ENCODE measurements around the gene SOCS6.

SOCS6 gene

DNA sequence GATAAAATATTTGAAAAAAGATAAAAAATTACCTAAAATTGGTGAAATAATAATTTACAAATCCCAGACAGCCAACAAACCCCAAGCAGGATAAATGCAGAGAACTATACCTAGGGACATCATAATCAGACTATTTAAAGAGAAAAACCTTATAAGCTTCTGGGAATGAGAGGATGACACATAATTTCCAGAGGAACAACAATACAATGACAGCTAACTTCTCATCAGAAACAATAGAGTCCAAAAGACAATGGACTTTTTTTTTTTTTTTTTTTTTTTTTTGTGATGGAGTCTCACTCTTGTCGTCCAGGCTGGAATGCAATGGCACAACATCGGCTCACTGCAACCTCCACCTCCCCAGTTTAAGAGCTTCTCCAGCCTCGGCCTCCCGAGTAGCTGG is 65.2 kb downstream of the SOCS6 start:
- TF ChIP-seq TAF1 (IDR thresholded peaks at IDR 0.05; ENCODE audit: low read depth) (no peak), TCF12 (IDR thresholded peaks at IDR 0.05; ENCODE audit: low read depth) (no peak), EP300 (IDR thresholded peaks at IDR 0.05; ENCODE audit: borderline replicate concordance) (no peak), FOXM1 (IDR thresholded peaks at IDR 0.05; ENCODE audit: borderline replicate concordance, low read depth) (no peak), CEBPB (IDR thresholded peaks at IDR 0.05) (no peak), CREB1 (IDR thresholded peaks at IDR 0.05; ENCODE audit: low read depth) (no peak)
- TF ChIP-seq, protein P1, sequence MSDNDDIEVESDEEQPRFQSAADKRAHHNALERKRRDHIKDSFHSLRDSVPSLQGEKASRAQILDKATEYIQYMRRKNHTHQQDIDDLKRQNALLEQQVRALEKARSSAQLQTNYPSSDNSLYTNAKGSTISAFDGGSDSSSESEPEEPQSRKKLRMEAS (IDR thresholded peaks at IDR 0.05), result no peak

- TF ChIP-seq, protein P2, sequence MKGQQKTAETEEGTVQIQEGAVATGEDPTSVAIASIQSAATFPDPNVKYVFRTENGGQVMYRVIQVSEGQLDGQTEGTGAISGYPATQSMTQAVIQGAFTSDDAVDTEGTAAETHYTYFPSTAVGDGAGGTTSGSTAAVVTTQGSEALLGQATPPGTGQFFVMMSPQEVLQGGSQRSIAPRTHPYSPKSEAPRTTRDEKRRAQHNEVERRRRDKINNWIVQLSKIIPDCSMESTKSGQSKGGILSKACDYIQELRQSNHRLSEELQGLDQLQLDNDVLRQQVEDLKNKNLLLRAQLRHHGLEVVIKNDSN (IDR thresholded peaks at IDR 0.05), result no peak
- TF ChIP-seq EP300 (IDR thresholded peaks at IDR 0.05; ENCODE audit: borderline replicate concordance) (no peak), NFIC (IDR thresholded peaks at IDR 0.05) (no peak), YY1 (IDR thresholded peaks at IDR 0.05; ENCODE audit: low read depth) (no peak), EGR1 (IDR thresholded peaks at IDR 0.05) (no peak), TCF12 (IDR thresholded peaks at IDR 0.05; ENCODE audit: low read depth) (no peak), ZBTB7A (IDR thresholded peaks at IDR 0.05; ENCODE audit: low read depth) (no peak), CEBPB (IDR thresholded peaks at IDR 0.05) (no peak), FOXM1 (IDR thresholded peaks at IDR 0.05; ENCODE audit: borderline replicate concordance, low read depth) (no peak), RAD21 (IDR thresholded peaks at IDR 0.05; ENCODE audit: low read depth) (no peak), TAF1 (IDR thresholded peaks at IDR 0.05; ENCODE audit: low read depth) (no peak), TEAD4 (IDR thresholded peaks at IDR 0.05) (no peak)
- TF ChIP-seq, protein P3, sequence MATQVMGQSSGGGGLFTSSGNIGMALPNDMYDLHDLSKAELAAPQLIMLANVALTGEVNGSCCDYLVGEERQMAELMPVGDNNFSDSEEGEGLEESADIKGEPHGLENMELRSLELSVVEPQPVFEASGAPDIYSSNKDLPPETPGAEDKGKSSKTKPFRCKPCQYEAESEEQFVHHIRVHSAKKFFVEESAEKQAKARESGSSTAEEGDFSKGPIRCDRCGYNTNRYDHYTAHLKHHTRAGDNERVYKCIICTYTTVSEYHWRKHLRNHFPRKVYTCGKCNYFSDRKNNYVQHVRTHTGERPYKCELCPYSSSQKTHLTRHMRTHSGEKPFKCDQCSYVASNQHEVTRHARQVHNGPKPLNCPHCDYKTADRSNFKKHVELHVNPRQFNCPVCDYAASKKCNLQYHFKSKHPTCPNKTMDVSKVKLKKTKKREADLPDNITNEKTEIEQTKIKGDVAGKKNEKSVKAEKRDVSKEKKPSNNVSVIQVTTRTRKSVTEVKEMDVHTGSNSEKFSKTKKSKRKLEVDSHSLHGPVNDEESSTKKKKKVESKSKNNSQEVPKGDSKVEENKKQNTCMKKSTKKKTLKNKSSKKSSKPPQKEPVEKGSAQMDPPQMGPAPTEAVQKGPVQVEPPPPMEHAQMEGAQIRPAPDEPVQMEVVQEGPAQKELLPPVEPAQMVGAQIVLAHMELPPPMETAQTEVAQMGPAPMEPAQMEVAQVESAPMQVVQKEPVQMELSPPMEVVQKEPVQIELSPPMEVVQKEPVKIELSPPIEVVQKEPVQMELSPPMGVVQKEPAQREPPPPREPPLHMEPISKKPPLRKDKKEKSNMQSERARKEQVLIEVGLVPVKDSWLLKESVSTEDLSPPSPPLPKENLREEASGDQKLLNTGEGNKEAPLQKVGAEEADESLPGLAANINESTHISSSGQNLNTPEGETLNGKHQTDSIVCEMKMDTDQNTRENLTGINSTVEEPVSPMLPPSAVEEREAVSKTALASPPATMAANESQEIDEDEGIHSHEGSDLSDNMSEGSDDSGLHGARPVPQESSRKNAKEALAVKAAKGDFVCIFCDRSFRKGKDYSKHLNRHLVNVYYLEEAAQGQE (IDR thresholded peaks at IDR 0.05; ENCODE audit: low read depth), result no peak
- TF ChIP-seq, protein P1 (IDR thresholded peaks at IDR 0.05), result no peak
Observed at GRCh38 chr18:70354771-70355170, 65.9 kb downstream of the SOCS6 start.

GRCh38 chr18:70355620-70356385 is 67.0 kb downstream of the SOCS6 start:
- TF ChIP-seq NFIC (IDR thresholded peaks at IDR 0.05) (no peak), EGR1 (IDR thresholded peaks at IDR 0.05) (no peak), TCF12 (IDR thresholded peaks at IDR 0.05; ENCODE audit: low read depth) (no peak), EP300 (IDR thresholded peaks at IDR 0.05; ENCODE audit: borderline replicate concordance) (no peak), CEBPB (IDR thresholded peaks at IDR 0.05) (no peak), RAD21 (IDR thresholded peaks at IDR 0.05; ENCODE audit: low read depth) (no peak), TEAD4 (IDR thresholded peaks at IDR 0.05) (no peak), YY1 (IDR thresholded peaks at IDR 0.05; ENCODE audit: low read depth) (no peak), CREB1 (IDR thresholded peaks at IDR 0.05; ENCODE audit: low read depth) (no peak), FOXM1 (IDR thresholded peaks at IDR 0.05; ENCODE audit: borderline replicate concordance, low read depth) (no peak), ZBTB7A (IDR thresholded peaks at IDR 0.05; ENCODE audit: low read depth) (no peak), TAF1 (IDR thresholded peaks at IDR 0.05; ENCODE audit: low read depth) (no peak)
- TF ChIP-seq, protein P1 (IDR thresholded peaks at IDR 0.05), result no peak
- TF ChIP-seq, protein P3 (IDR thresholded peaks at IDR 0.05; ENCODE audit: low read depth), result no peak
- TF ChIP-seq, protein P2 (IDR thresholded peaks at IDR 0.05), result no peak

GRCh38 chr18:70358105-70358406 is 69.2 kb downstream of the SOCS6 start:
- peak; percentile 53; the same call in 1 of the 2 replicates for TF ChIP-seq TCF12 (IDR thresholded peaks at IDR 0.05; ENCODE audit: low read depth)

DNA sequence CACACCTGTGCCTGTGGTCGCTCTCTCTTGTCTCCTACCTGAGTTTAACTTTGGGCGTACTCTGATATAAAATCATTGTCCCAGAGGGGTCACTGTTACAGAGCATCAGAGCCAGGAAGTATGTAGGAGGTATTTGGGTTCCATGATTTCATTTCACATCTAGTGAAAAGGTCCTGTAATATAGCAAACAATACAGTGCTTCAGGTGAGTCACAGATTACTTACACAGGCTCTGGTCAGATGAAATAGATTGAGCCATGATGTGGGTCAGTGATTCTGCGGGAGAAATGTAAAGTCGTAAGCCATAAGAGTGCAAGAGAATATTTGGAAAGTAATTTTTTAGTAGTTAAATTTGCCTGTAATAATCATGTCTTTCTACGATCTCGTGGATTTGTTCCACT is 70.2 kb downstream of the SOCS6 start:
- TF ChIP-seq EGR1 (IDR thresholded peaks at IDR 0.05) (no peak), TAF1 (IDR thresholded peaks at IDR 0.05; ENCODE audit: low read depth) (no peak), TEAD4 (IDR thresholded peaks at IDR 0.05) (no peak), ZBTB7A (IDR thresholded peaks at IDR 0.05; ENCODE audit: low read depth) (no peak), YY1 (IDR thresholded peaks at IDR 0.05; ENCODE audit: low read depth) (no peak), EP300 (IDR thresholded peaks at IDR 0.05; ENCODE audit: borderline replicate concordance) (no peak), NFIC (IDR thresholded peaks at IDR 0.05) (no peak), RAD21 (IDR thresholded peaks at IDR 0.05; ENCODE audit: low read depth) (no peak), FOXM1 (IDR thresholded peaks at IDR 0.05; ENCODE audit: borderline replicate concordance, low read depth) (no peak), CEBPB (IDR thresholded peaks at IDR 0.05) (no peak), TCF12 (IDR thresholded peaks at IDR 0.05; ENCODE audit: low read depth) (no peak), CREB1 (IDR thresholded peaks at IDR 0.05; ENCODE audit: low read depth) (no peak)
- TF ChIP-seq, protein P3 (IDR thresholded peaks at IDR 0.05; ENCODE audit: low read depth), result no peak

All from Ishikawa (cell line).